Measurements from ENCODE around the gene ALG14. TPM values are rescaled to one million over a fixed set of nuclear protein-coding genes. Genes with fewer than 3 reads are reported as not detected.
"Not testable (repeated sequence)": the region's sequence is repeated elsewhere in the genome, so short reads cannot be mapped to it uniquely, and the experiment has no call there.

The ALG14 gene
- total RNA-seq, 4 donors from 2014 or later: 1.9 to 3.3 (median 2.6) TPM; not detected in 1

- Histone ChIP-seq H3K36me3 (peaks cover 0 to 15% (median 0%) of the 10 kb centered on the region in 3 donors), H3K27ac (no peak overlapping the region), H3K27me3 (no peaks in the 10 kb centered on the region), H3K4me3 (no peak overlapping the region), H3K9me3 (no peaks in the 10 kb centered on the region), H3K4me1 (peaks cover 0 to 13% (median 0%) of the 10 kb centered on the region in 4 donors)
- TF ChIP-seq CTCF (IDR thresholded peaks at IDR 0.05) (no peak), POLR2A (IDR thresholded peaks at IDR 0.05) (no peak)
- no peak for DNase-seq
Observed at GRCh38 chr1:95067062-95067461, 5.7 kb downstream of the ALG14 start.

DNA sequence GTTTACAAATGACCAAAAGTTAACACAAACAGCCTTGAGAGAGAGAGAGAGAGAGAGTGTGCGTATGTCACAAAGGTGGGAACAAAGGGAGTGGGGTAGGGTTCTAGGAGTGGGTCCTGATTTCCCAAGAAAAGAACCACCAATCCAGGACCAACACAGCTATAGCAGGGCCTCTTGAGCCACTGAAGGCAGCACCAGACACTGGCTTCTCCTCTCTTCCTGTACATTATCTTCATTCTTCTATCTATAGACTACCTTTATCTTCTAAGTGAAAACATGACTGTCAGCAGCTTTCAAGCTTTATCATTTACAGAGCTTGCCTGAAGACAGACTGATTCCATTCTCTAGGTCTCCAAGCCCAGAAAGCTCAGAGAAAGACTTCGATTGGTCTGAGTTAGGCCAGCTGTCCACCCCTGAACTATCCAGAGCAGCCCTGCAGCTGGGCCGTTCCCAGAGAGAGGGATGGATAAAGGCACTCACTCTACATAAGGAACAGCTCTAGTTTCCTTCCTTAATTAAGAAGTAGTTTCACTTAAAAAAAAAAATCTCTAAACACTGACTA lies 11.2 kb downstream of the ALG14 start:
- no peaks in the 10 kb centered on the region for H3K27me3 ChIP-seq
- H3K4me1 ChIP-seq: no peaks in the 10 kb centered on the region
- no peak for TF ChIP-seq CTCF (IDR thresholded peaks at IDR 0.05)
- no peak for TF ChIP-seq POLR2A (IDR thresholded peaks at IDR 0.05)
- no peak overlapping the region for H3K4me3 ChIP-seq
- H3K9me3 ChIP-seq: no peaks in the 10 kb centered on the region
- H3K27ac ChIP-seq: no peak overlapping the region
- DNase-seq: no peak
- H3K36me3 ChIP-seq: peaks cover 0 to 15% (median 0%) of the 10 kb centered on the region in 3 donors

DNA sequence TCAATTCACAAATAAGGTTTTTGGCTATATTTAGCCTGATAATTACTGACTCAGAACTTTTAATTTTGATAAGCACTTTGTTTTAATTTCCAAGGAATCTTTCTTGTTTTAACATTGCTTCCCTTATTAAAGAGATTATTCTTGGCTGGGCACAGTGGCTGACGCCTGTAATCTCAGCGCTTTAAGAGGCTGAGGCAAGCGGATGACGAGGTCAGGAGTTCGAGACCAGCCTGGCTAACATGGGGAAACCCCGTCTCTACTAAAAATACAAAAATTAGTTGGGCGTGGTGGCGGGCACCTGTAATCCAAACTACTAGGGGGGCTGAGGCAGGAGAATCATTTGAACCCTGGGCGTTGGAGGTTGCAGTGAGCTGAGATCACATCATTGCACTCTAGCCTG lies 13.8 kb downstream of the ALG14 start:
- TF ChIP-seq CTCF (IDR thresholded peaks at IDR 0.05) (no peak), POLR2A (IDR thresholded peaks at IDR 0.05) (no peak)
- Histone ChIP-seq H3K27me3 (no peaks in the 10 kb centered on the region), H3K9me3 (no peaks in the 10 kb centered on the region), H3K4me1 (no peaks in the 10 kb centered on the region), H3K27ac (no peak overlapping the region), H3K36me3 (peaks cover 0 to 6% (median 0%) of the 10 kb centered on the region in 3 donors), H3K4me3 (no peak overlapping the region)
- DNase-seq: no peak

DNA sequence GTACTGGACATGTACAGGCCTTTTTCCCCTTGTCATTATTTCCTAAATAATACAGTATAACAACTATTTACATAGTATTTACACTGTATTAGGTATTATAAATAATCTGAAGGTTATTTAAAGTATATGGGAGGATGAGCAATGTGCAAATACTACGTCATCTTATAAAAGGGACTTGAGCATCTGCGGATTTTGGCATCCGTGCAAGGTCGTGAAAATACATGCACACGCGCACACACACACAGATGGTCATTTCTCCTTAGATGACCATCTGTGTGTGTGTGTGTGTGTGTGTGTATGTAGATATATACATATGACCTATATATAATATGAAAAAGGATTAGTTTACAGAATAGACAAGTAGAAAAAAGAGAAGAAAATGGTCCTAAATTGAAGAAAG lies 15.4 kb downstream of the ALG14 start:
- no peak for DNase-seq
- Histone ChIP-seq H3K36me3 (no peaks in the 10 kb centered on the region), H3K9me3 (no peaks in the 10 kb centered on the region), H3K4me3 (no peak overlapping the region), H3K4me1 (no peaks in the 10 kb centered on the region), H3K27ac (no peak overlapping the region), H3K27me3 (no peaks in the 10 kb centered on the region)
- TF ChIP-seq POLR2A (IDR thresholded peaks at IDR 0.05) (no peak), CTCF (IDR thresholded peaks at IDR 0.05) (no peak)

- no peak overlapping the region for H3K27ac ChIP-seq
- H3K9me3 ChIP-seq: no peaks in the 10 kb centered on the region
- no peaks in the 10 kb centered on the region for H3K27me3 ChIP-seq
- no peak overlapping the region for H3K4me3 ChIP-seq
- no peaks in the 10 kb centered on the region for H3K4me1 ChIP-seq
- no peak for TF ChIP-seq CTCF (IDR thresholded peaks at IDR 0.05)
- TF ChIP-seq POLR2A (IDR thresholded peaks at IDR 0.05): no peak
- no peaks in the 10 kb centered on the region for H3K36me3 ChIP-seq
- DNase-seq: no peak
Observed at GRCh38 chr1:95049935-95050334, 22.8 kb downstream of the ALG14 start.

DNA sequence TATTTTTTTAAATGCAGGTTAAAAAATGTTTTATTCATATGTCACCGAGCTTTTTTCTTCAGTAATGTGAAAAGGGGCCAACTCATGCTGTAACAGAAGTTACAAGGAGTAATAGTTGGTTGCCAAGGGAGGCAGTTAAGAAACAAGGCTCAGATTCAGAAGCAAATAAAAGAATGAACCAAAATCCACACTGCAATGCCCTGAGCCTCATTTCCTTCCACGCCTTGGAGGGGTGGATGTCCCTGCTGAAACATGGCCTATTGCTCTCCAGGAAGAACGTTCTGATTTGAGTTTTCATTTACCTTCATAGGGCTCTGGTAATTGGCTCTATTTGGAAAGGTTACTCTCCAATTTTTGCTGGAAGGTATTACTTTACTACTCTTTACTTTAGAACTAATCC lies 24.4 kb downstream of the ALG14 start:
- H3K36me3 ChIP-seq: no peaks in the 10 kb centered on the region
- DNase-seq: no peak
- no peaks in the 10 kb centered on the region for H3K9me3 ChIP-seq
- no peaks in the 10 kb centered on the region for H3K27me3 ChIP-seq
- H3K4me1 ChIP-seq: no peaks in the 10 kb centered on the region
- TF ChIP-seq POLR2A (IDR thresholded peaks at IDR 0.05): no peak
- no peak for TF ChIP-seq CTCF (IDR thresholded peaks at IDR 0.05)
- no peak overlapping the region for H3K4me3 ChIP-seq
- H3K27ac ChIP-seq: no peak overlapping the region

DNA sequence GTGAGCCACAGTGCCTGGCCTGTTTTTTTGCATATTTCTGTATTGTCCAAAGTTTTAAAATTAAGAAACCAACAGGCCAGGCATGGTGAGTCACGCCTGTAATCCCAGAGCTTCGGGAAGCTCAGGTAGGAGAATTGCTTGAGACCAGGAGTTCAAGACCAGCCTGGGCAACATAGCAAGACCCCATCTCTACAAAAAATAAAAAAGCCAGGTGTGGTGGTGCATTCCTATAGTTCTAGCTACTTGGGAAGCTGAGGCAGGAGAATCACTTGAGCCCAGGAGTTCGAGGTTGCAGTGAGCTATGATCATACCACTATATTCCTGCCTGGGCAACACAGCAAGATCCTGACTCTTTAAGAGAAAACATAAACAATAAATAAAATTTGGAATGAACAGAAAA lies 25.1 kb downstream of the ALG14 start:
- DNase-seq, H3K9me3 ChIP-seq, H3K36me3 ChIP-seq, H3K27me3 ChIP-seq, H3K27ac ChIP-seq, H3K4me1 ChIP-seq, H3K4me3 ChIP-seq: not testable (repeated sequence)

All from Peyer's patch (tissue), 4 donors.